ENCODE measurements around the gene MGAT4A. TPM values are rescaled to one million over a fixed set of nuclear protein-coding genes. Genes with fewer than 3 reads are reported as not detected.

MGAT4A gene
- total and polyA plus RNA-seq, 2 donors (not counting 1 experiment from before 2014, with no cell fraction given), result 16.5 to 32.7 TPM

GRCh38 chr2:98720286-98720685, 10.6 kb downstream of the MGAT4A start:
- H3K27me3 Mint-ChIP-seq, result no peaks in the 10 kb centered on the region
- H2AFZ ChIP-seq (ENCODE audit: insufficient read depth, low read depth, low read length, poor library complexity, severe bottlenecking), result no peak overlapping the region
- ATAC-seq (ENCODE audit: low read depth) (no peak), DNase-seq (no peak)
- peaks cover 3 to 16% of the 10 kb centered on the region in 2 experiments for H3K36me3 ChIP-seq (replicated peaks in 1 of 2; ENCODE audit: control extremely low read depth in 1 of 2, control insufficient read depth in 1 of 2, extremely low read depth in 1 of 2, insufficient read depth in 2 of 2, low read length in 1 of 2)
- H3K27ac Mint-ChIP-seq, result no peak overlapping the region
- TF ChIP-seq CTCF (IDR thresholded peaks at IDR 0.05), result no peak
- no peak for TF ChIP-seq EZH2 (IDR thresholded peaks at IDR 0.05; ENCODE audit: borderline replicate concordance, insufficient read depth, low read depth, low read length, poor library complexity, severe bottlenecking)
- H3K9me3 ChIP-seq (ENCODE audit: control extremely low read depth in 1 of 3, control insufficient read depth in 2 of 3, insufficient read depth in 1 of 3, low read length in 2 of 3), result peaks cover 2 to 12% (median 8%) of the 10 kb centered on the region in 3 donors
- no peak overlapping the region for H3K4me2 ChIP-seq (replicated peaks; ENCODE audit: low read depth, low read length, poor library complexity, severe bottlenecking)
- H3K27me3 ChIP-seq (replicated peaks in 1 of 4; ENCODE audit: control extremely low read depth in 1 of 4, control insufficient read depth in 3 of 4, insufficient read depth in 4 of 4, low read length in 3 of 4), result no peaks in the 10 kb centered on the region
- H3K4me1 ChIP-seq (ENCODE audit: control insufficient read depth in 2 of 2, insufficient read depth in 2 of 2, low read length in 2 of 2), result no peaks in the 10 kb centered on the region
- H3K4me3 Mint-ChIP-seq, result no peak overlapping the region
- ChIA-PET CTCF (interaction anchor here (0.8 to 3.0 kb wide), 3 partner anchors 9 to 11 kb away, joined by 3 to 15 read pairs (median 4); partner anchors contain the start of gene MGAT4A), POLR2A (interaction anchor here (1.9 kb wide), 1 partner anchor 10 kb away, joined by 4 read pairs; the partner anchor contains the start of gene MGAT4A)
- H3K9ac ChIP-seq (ENCODE audit: low read length), result no peak overlapping the region
- no peak overlapping the region for H3K27ac ChIP-seq (ENCODE audit: low read length in 2 of 2)
- no peak overlapping the region for H3K4me3 ChIP-seq (ENCODE audit: control extremely low read depth in 1 of 5, extremely low read depth in 1 of 5, insufficient read depth in 1 of 5, low read depth in 2 of 5, low read length in 4 of 5)
- intact Hi-C loops (cut with micrococcal nuclease), result no loop called here
- H3K79me2 ChIP-seq (ENCODE audit: control insufficient read depth, insufficient read depth, low read length), result peaks cover 9% of the 10 kb centered on the region
- no peaks in the 10 kb centered on the region for H3K9me3 Mint-ChIP-seq (ENCODE audit: insufficient read depth)
- 100% methylated on average over 1 of the region's 4 CpGs for WGBS (ENCODE audit: insufficient coverage)
- H3K4me1 Mint-ChIP-seq, result peaks cover 28% of the 10 kb centered on the region
- H4K20me1 ChIP-seq (ENCODE audit: control insufficient read depth, insufficient read depth, low read length, poor library complexity, severe bottlenecking), result no peaks in the 10 kb centered on the region

- TF ChIP-seq CTCF (IDR thresholded peaks at IDR 0.05) (no peak), EZH2 (IDR thresholded peaks at IDR 0.05; ENCODE audit: borderline replicate concordance, insufficient read depth, low read depth, low read length, poor library complexity, severe bottlenecking) (no peak)
- Mint-ChIP-seq H3K4me3 (no peak overlapping the region), H3K27ac (peak overlapping the region; percentile 47), H3K4me1 (peaks cover 38% of the 10 kb centered on the region), H3K27me3 (no peaks in the 10 kb centered on the region), H3K9me3 (ENCODE audit: insufficient read depth) (no peaks in the 10 kb centered on the region)
- H3K79me2 ChIP-seq (ENCODE audit: control insufficient read depth, insufficient read depth, low read length), result peaks cover 21% of the 10 kb centered on the region
- DNase-seq, result no peak
- 93% methylated on average over 3 of the region's 6 CpGs for WGBS (ENCODE audit: insufficient coverage)
- H4K20me1 ChIP-seq (ENCODE audit: control insufficient read depth, insufficient read depth, low read length, poor library complexity, severe bottlenecking), result no peaks in the 10 kb centered on the region
- intact Hi-C loops (cut with micrococcal nuclease), result no loop called here
- H3K9ac ChIP-seq (ENCODE audit: low read length), result no peak overlapping the region
- POLR2A ChIA-PET, result no interaction called here
- no peak overlapping the region for H2AFZ ChIP-seq (ENCODE audit: insufficient read depth, low read depth, low read length, poor library complexity, severe bottlenecking)
- H3K27me3 ChIP-seq (replicated peaks in 1 of 4; ENCODE audit: control extremely low read depth in 1 of 4, control insufficient read depth in 3 of 4, insufficient read depth in 4 of 4, low read length in 3 of 4), result no peaks in the 10 kb centered on the region
- H3K9me3 ChIP-seq (ENCODE audit: control extremely low read depth in 1 of 3, control insufficient read depth in 2 of 3, insufficient read depth in 1 of 3, low read length in 2 of 3), result peaks cover 2 to 12% (median 8%) of the 10 kb centered on the region in 3 donors
- H3K36me3 ChIP-seq (replicated peaks in 1 of 2; ENCODE audit: control extremely low read depth in 1 of 2, control insufficient read depth in 1 of 2, extremely low read depth in 1 of 2, insufficient read depth in 2 of 2, low read length in 1 of 2), result peaks cover 3 to 10% of the 10 kb centered on the region in 2 experiments
- H3K4me3 ChIP-seq (ENCODE audit: control extremely low read depth in 1 of 5, extremely low read depth in 1 of 5, insufficient read depth in 1 of 5, low read depth in 2 of 5, low read length in 4 of 5), result no peak overlapping the region
- CTCF ChIA-PET, result interaction anchor here (0.7 to 1.1 kb wide), 3 partner anchors 11 to 230 kb away, joined by 3 read pairs; no protein-coding TSS in a partner anchor
- no peak overlapping the region for H3K4me2 ChIP-seq (replicated peaks; ENCODE audit: low read depth, low read length, poor library complexity, severe bottlenecking)
- no peak overlapping the region for H3K27ac ChIP-seq (ENCODE audit: low read length in 2 of 2)
- no peak for ATAC-seq (ENCODE audit: low read depth)
- peaks cover 8 to 9% of the 10 kb centered on the region in 2 donors for H3K4me1 ChIP-seq (ENCODE audit: control insufficient read depth in 2 of 2, insufficient read depth in 2 of 2, low read length in 2 of 2)
These were observed 13.3 kb downstream of the MGAT4A start for GRCh38 chr2:98717621-98718020.
